ENCODE measurements around the gene CGA.
"Not testable (repeated sequence)": the region's sequence is repeated elsewhere in the genome, so short reads cannot be mapped to it uniquely, and the experiment has no call there.

Gene CGA

GRCh38 chr6:87095087-87095509 lies at the start of gene CGA:
Gene CGA, minus strand, starts transcription at chr6:87095106. Its CDS starts 6,906 bp downstream, at chr6:87088200.
- DNase-seq (ENCODE audit: low spot score): no peak

GRCh38 chr6:87139927-87140326 lies 45.0 kb upstream of the CGA start:
- not testable (repeated sequence) for DNase-seq (ENCODE audit: low spot score)

GRCh38 chr6:87139236-87139635 lies 44.3 kb upstream of the CGA start:
- DNase-seq (ENCODE audit: low spot score): peak; percentile 60

- DNase-seq (ENCODE audit: low spot score): no peak
These were observed 42.1 kb upstream of the CGA start for GRCh38 chr6:87136963-87137362.

- no peak for DNase-seq (ENCODE audit: low spot score)
These were observed 32.8 kb upstream of the CGA start for GRCh38 chr6:87127737-87128136.

GRCh38 chr6:87126501-87126900 lies 31.6 kb upstream of the CGA start:
- DNase-seq (ENCODE audit: low spot score): no peak

GRCh38 chr6:87124074-87124473 lies 29.2 kb upstream of the CGA start:
- DNase-seq (ENCODE audit: low spot score): no peak

- no peak for DNase-seq (ENCODE audit: low spot score)
These were observed 27.6 kb upstream of the CGA start for GRCh38 chr6:87122477-87122876.

GRCh38 chr6:87118054-87118453 lies 23.1 kb upstream of the CGA start:
- DNase-seq (ENCODE audit: low spot score): no peak

GRCh38 chr6:87116922-87117321 lies 22.0 kb upstream of the CGA start:
- no peak for DNase-seq (ENCODE audit: low spot score)

- DNase-seq (ENCODE audit: low spot score): no peak
These were observed 20.7 kb upstream of the CGA start for GRCh38 chr6:87115402-87116135.

- DNase-seq (ENCODE audit: low spot score): no peak
These were observed 15.7 kb upstream of the CGA start for GRCh38 chr6:87110636-87111035.

- no peak for DNase-seq (ENCODE audit: low spot score)
These were observed 10.9 kb upstream of the CGA start for GRCh38 chr6:87105823-87106222.

GRCh38 chr6:87104667-87105066 lies 9.8 kb upstream of the CGA start:
- DNase-seq (ENCODE audit: low spot score): no peak

GRCh38 chr6:87103977-87104601 lies 9.2 kb upstream of the CGA start:
- no peak for DNase-seq (ENCODE audit: low spot score)

- DNase-seq (ENCODE audit: low spot score): no peak
These were observed 7.3 kb upstream of the CGA start for GRCh38 chr6:87102151-87102621.

GRCh38 chr6:87101067-87101466 lies 6.2 kb upstream of the CGA start:
- DNase-seq (ENCODE audit: low spot score): no peak

- DNase-seq (ENCODE audit: low spot score): no peak
These were observed 5.3 kb upstream of the CGA start for GRCh38 chr6:87100216-87100615.

GRCh38 chr6:87099472-87099871 lies 4.6 kb upstream of the CGA start:
- no peak for DNase-seq (ENCODE audit: low spot score)

- DNase-seq (ENCODE audit: low spot score): no peak
These were observed 330 bp downstream of the CGA start for GRCh38 chr6:87094576-87094975.

- no peak for DNase-seq (ENCODE audit: low spot score)
These were observed 1.3 kb downstream of the CGA start for GRCh38 chr6:87093651-87094050.

- DNase-seq (ENCODE audit: low spot score): no peak
These were observed 1.7 kb downstream of the CGA start for GRCh38 chr6:87093199-87093598.

GRCh38 chr6:87092435-87092834 lies 2.5 kb downstream of the CGA start:
- no peak for DNase-seq (ENCODE audit: low spot score)

GRCh38 chr6:87089135-87089534 lies 5.8 kb downstream of the CGA start:
- no peak for DNase-seq (ENCODE audit: low spot score)

Measured in LoVo (cell line).